ENCODE data around the gene PRDX1.
"Not testable (repeated sequence)": the region's sequence is repeated elsewhere in the genome, so short reads cannot be mapped to it uniquely, and the experiment has no call there.

PRDX1 gene

GRCh38 chr1:45503462-45504360 lies 18.0 kb downstream of the PRDX1 start:
- DNase-seq = no peak

GRCh38 chr1:45501505-45501859 lies 20.2 kb downstream of the PRDX1 start:
- no peak for DNase-seq

GRCh38 chr1:45499415-45499769 lies 22.3 kb downstream of the PRDX1 start:
- no peak for DNase-seq

GRCh38 chr1:45498279-45498678 lies 23.4 kb downstream of the PRDX1 start:
- DNase-seq = no peak

- DNase-seq = peak; percentile 77 to 81 (median 80)
Observed at GRCh38 chr1:45493116-45493697, 28.5 kb downstream of the PRDX1 start.

DNA sequence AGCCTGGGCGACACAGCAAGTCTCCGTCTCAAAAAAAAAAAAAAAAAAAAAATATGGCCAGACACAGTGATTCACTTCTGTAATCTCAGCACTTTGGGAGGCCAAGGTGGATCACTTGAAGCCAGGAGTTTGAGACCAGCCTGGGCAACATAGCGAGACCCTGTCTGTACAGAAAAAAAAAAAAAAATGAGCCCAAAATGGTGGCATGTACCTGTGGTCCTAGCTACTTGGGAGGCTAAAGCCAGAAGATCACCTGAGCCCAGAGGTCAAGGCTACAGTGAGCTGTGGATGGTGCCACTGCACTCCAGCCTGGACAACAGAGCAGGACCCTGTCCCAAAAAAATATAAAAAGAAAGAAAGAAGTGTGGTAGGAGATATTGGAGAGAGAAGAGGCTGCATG lies 29.0 kb downstream of the PRDX1 start:
- no peak for DNase-seq

DNA sequence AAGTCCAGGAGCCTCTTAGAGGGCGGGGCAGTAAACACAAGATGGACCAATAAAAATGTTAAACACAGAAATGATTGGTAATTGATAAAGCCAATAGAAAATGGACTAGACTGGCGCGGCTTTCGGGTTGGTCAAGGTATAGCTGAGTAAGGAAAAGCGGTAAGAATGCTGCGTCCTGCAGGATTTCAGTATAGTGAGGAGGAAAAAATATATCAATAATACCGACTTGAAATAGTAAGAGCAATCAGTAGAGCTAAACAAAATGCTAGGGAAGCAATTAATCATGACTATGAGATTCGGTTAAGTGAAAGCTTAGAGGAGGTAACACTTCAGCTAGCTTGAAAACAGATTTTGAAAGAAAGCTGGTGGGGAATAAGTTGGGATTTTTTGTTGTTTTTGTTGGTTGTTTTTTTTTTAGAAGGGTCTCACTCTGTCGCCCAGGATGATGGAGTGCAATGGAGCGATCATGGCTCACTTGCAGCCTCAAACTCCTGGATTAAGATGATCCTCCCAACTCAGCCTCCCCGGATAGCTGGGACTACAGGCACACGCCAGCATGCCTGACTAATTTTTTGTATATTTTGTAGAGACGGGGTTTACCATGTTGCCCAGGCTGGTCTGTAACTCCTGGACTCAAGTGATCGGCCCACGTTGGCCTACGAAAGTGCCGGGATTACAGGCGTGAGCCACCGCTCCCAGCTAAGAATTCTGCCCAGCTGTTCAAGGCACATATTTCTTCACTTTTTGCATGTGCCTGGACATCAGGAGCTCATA lies 30.0 kb downstream of the PRDX1 start:
- no peak for DNase-seq

DNA sequence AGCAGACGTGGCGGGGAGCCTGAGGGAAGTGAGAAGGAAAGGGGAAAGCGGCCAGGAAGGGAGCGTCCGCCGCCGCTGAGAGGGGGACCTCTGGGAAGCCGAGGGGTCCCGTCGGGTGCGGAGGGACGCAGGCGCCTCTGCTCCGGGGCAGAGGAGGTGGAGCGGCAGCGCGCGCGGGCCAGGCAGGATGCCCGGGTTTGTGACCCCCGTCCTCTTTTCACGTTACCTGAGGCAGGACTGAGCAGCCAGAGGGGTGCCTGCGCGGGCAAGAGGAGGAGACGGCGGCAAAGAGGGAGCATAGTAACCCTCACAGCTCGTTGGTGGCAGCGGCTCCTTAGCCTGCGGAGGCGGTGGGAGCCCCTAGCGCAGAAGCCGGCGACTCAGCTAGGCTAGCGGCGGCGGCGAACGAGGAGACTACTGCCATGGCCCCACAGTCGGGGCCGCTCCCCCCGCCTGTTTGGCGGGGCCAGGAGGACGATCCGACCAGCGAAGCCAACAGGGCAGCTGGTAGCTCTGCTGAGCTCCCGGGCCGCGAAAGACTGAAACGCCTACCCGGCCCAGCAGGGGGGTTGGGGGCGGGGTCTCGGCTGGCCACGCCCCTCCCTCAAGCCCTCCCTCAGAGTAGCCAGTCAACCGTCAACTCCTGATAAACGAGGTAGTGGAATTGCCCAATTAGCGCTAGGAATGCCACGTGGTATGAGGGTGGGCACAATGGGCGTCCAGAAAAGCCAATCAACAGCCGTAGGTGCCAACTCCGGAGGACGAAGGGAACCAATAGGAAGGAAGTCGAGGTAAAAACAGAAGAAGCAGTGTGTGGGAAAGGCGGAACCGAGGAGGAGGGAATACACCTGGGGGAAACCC lies 30.8 kb downstream of the PRDX1 start, which contains the start of gene TESK2:
Gene TESK2 (minus strand): TSS at position 538 of the 861 bp plus-strand sequence. CDS start 33,378 bp downstream, outside the sequence.
- peak; percentile 97 to 100 (median 99) for DNase-seq

GRCh38 chr1:45490121-45490625 lies 31.5 kb downstream of the PRDX1 start:
- DNase-seq = peak; percentile 35 to 41 (median 41)

- DNase-seq = peak; percentile 64 to 74 (median 66)
Observed at GRCh38 chr1:45489379-45489778, 32.3 kb downstream of the PRDX1 start.

DNA sequence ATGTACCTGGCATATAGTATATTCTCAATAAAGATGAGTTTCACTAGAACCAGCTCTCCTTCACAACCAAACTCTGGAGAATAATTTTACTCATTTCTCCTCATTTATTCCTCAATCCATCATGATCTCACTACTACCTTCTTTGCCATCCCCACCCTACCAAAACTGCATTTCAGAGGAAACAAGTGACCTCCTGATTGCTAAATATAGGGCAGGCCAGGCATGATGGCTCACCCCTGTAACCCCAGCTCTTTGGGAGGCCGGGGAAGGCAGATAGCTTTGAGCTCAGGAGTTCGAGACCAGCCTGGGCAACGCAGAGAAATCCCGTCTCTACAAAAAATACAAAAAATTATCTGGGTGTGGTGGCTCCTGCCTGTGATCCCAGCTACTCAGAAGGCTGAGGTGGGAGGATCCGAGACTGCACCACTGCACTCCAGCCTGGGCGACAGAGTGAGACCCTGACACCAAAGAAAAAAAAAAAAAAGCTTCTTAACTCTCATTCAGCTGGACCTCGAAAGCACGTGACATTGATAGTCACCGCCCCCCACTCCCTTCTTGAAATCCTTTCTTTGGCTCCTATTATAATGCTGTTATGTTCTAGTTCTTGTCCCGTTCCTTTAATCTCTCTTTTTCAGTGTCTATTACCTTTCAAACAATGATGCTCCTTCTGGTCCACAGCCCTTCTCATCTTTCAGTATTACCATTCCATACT lies 32.9 kb downstream of the PRDX1 start:
- DNase-seq = peak; percentile 39 to 48 (median 47)

DNA sequence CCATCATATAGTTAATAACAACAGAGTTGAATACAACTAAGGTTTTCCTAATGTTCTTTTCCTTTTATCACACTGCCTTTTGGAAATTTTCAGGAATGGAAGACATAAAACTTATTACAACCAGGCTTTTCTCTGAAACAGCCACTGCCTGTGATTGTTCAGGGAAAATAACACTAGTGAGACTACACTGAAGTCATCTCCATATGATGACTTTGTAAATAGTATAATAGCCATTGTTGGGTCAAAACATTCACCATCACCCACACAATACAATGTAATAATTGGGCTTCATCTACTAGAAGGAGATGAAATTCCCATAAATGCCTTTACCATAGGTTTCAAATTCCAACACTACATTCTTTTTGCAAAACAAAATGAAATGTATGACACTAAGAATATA lies 35.7 kb downstream of the PRDX1 start:
- no peak for DNase-seq

- DNase-seq = no peak
Observed at GRCh38 chr1:45479039-45479748, 42.5 kb downstream of the PRDX1 start.

GRCh38 chr1:45478121-45478814 lies 43.4 kb downstream of the PRDX1 start:
- DNase-seq = no peak

DNA sequence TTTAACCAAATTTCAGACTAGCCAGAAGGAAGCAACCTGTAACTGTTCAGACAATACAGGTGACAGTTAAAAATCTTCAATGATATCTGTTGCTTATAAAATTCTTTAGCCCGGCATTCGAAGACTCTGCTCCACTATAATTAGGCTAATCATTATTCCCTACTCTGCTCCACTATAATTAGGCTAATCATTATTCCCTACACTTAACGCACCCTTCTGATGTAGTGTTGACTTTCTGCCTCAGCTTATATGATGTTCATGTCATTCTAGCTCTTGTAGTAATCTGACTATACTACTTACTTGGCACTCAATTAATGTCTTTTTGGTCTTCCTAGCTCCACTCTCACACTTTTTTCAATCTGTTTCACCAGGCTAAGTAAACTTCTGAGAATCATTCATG lies 44.0 kb downstream of the PRDX1 start:
- no peak for DNase-seq

- DNase-seq = not testable (repeated sequence)
Observed at GRCh38 chr1:45474194-45474593, 47.5 kb downstream of the PRDX1 start.

DNA sequence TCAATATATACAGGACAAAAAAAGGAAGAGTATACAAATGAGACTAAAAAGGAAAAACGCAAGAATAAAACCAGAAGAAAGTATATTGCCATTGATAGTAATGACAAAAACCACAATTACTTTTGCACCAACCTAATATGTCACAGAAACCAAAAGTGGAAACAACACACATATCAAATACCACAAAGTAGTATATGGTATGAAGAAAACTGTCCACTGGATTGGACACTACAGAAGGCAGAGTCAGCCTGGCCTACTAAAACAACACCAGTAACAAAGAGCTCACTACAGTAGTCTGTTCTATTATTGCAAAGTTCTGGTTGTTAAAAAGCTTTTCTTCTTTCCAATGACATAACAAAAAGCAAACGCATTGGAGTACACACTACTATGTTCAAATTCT lies 48.4 kb downstream of the PRDX1 start:
- no peak for DNase-seq

- DNase-seq = no peak
Observed at GRCh38 chr1:45470306-45470798, 51.3 kb downstream of the PRDX1 start.

DNA sequence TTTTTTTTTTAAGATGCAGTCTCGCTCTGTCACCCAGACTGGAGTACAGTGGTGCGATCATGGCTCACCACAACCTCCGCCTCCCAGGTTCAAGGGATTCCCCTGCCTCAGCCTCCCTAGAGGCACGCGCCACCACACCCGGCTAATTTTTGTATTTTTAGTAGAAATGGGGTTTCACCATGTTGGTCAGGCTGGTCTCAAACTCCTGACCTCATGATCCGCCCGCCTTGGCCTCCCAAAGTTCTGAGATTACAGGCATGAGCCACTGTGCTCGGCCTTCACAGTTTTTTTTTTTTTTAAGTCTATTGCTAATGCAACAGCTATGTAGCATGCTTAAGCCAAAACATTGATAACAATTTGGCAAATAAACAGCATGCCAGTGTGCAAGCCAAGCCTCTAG lies 54.3 kb downstream of the PRDX1 start:
- DNase-seq = not testable (repeated sequence)

DNA sequence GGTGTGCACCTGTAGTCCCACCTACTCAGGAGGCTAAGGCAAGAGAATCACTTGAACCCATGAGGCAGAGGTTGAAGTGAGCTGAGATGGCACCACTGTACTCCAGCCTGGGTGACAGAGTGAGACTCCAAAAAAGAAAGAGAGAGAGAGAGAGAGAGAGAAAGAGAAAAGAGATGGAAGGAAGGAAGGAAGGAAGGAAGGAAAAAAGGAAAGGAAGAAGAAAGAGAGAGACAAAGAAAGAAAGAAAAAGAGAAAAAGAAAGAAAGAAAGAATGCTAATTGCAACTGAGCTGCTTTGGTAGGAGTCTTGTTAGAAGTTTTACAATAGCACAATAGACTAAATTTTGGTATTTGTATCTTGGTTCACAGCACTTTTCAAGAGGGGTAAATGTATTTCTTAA lies 56.4 kb downstream of the PRDX1 start:
- DNase-seq = no peak

Data from suppressor macrophage treated with lipopolysaccharide for 1 hour (primary cell).